GM13976 (cell line): Measurements from ENCODE around the gene RDH13.

Source experiments
- DNase-seq: peaks from one replicate; pipeline ENCODE4 v3.0.0; 2012; ENCODE audit warnings: low spot score
- CTCF ChIP-seq: IDR thresholded peaks from 2 replicates; pipeline ENCODE4 v1.5.1; 2012; ENCODE audit warnings: borderline replicate concordance, mild to moderate bottlenecking; ENCODE audit not compliant: insufficient read depth; ENCODE audit errors: extremely low read depth, missing control alignments, control extremely low read depth
- in situ Hi-C: fragments of 300-500 bp; cut with MboI; formaldehyde crosslinking; loops from one replicate; pipeline ENCODE4 v1.12.0; 2022; ENCODE audit warnings: low sequenced_read_pairs, mixed read lengths, inconsistent platforms; ENCODE audit not compliant: unreplicated experiment

The RDH13 gene

GRCh38 chr19:55096061-55096701, 33.2 kb upstream of the RDH13 start:
- TF ChIP-seq CTCF, result no peak
- in situ Hi-C loops, result no loop called here
- DNase-seq, result no peak

DNA sequence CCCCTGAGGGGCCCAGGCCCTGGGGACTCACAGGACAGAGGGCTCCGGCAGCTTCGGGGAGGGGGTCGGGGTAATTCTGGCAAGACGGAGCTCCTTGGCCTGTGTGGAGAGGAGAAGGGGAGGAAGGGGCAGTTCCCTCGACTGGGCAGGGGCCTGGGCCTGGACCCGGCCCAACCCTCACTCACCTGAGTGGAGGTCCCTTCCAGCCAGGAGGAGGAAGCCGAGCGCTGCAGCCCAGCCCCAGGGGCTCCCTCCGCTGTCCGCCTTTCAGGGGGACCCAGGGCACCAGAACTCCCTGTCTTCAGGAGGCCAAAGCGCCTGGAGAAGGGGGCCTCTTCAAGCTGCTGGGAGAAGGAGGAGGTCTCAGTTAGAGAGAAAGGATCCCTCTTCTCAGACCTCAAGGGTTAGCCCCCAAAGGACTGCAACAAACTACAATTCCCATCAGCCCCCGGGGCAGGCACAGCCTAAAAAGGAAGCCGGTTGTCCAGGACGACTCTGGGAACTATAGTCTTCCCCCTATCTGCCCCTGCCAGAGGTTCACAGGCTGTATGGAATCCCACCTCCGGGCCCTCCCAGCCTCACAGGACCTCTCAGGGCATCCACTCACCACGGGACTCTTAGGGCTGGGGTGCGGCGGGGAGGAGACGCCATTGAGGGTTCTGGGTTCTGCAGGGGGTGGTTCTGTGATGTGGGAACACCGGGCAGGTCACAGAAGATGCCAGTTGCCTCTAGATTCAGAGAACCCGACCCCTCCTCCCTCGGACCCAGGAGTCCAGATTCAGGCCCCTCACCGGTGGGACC, 32.5 kb upstream of the RDH13 start:
- DNase-seq, result no peak
- in situ Hi-C loops, result no loop called here
- TF ChIP-seq CTCF, result no peak

DNA sequence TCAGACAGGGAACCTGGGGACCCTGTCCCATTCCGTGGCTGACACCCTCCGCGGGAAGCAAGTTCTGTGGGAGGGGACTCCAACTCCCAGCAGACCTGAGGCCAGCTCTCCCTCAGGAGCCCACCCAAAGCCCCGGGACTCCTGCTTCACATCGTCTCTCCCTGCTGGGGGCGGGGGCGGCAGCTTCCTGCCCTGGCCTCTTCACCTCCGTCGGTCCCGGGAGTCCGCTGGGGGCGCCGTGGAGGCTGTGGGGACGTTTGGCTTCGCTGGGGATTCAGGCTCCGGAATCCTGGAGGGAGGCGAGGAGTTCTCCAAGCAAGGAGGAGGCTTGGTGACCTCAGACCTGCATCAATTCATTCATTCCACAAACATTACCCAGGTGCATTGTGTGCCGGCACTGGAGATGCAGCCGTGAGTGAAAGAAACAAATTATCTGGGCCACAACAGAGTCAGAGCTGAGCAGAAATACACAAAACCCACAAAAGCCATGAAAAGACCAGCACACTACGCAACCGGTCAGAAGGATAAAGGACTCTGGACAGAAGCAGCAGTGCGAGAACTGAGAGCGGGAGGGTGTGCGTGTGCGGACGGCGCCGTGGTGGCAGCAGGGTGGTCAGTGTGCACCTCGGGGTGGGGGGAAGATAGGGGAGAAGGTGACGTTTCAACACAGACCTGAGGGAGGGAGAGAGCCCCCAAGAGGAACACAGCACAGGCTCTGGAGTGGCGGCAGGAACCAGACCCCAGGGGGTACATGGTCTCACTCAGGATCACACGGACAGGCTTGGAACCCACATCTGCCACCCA, 31.7 kb upstream of the RDH13 start:
- TF ChIP-seq CTCF, result no peak
- no peak for DNase-seq
- in situ Hi-C loops, result no loop called here

GRCh38 chr19:55092423-55093318, 29.7 kb upstream of the RDH13 start:
- no peak for DNase-seq
- TF ChIP-seq CTCF, result no peak

DNA sequence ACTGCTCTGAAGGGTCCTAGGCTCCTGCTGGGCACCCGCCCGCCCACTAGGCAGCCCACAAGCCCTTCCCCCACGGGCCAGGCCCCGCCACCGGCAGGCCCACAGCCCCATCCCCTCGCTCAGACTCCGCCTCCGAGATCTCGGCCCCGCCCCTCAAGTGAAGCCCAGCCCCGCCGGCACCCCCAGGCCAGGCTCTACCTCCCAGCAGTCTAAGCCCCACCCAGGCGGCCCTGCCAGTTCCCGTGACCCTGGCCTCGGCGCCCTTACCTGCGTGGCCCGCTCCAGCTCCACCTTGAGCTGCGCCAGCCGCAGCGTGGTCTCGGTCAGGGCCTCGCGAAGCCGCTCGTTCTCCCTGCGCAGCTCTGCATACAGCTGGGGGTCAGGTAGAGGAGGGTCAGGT, 29.0 kb upstream of the RDH13 start:
- in situ Hi-C loops, result no loop called here
- no peak for TF ChIP-seq CTCF
- DNase-seq, result no peak

More at GRCh38 chr19:55092423-55093318, 29.7 kb upstream of the RDH13 start:
- in situ Hi-C loops, result no loop called here
